VCaP (cell line): Measurements from ENCODE around the gene NCOR2.

Experiments
- H3K27ac ChIP-seq: fragments of 450-650 bp; 2 replicates; pipeline ENCODE4 v1.5.1; 2017
- CTCF ChIP-seq: fragments of 450-650 bp; conservative IDR thresholded peaks from 2 replicates; pipeline ENCODE4 v1.5.1; 2017; ENCODE audit warnings: mild to moderate bottlenecking, moderate library complexity

NCOR2 gene

GRCh38 chr12:124565656-124566160 is 1.7 kb downstream of the NCOR2 start:
- no peak for TF ChIP-seq CTCF
- peak overlapping the region; percentile 98 for H3K27ac ChIP-seq

DNA sequence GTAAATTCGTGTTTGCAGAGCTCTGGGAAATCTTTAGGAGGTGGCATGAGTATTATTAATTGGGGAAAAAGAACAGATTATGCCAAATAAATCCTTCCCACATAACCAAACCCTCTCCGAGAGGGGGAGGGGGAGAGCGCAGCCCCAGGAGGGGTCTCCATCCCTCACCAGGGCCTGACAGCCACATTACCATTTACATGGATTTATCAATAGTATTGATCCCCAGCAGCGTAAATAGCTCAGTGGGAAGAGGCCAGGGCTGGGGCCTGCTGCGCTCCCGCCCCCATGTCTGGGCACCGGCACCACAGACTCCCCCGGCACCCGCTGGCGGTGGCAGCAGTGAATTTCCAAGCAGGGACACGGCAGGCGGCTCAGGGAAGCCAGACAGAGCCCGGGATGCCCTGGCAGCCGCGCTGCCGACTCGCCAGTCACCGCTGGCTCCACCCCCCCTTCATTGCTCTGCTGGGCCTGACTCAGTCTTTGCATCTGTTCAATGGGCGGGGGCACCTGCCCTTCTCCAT is 2.4 kb downstream of the NCOR2 start:
- TF ChIP-seq CTCF: no peak
- H3K27ac ChIP-seq: peak overlapping the region; percentile 98

DNA sequence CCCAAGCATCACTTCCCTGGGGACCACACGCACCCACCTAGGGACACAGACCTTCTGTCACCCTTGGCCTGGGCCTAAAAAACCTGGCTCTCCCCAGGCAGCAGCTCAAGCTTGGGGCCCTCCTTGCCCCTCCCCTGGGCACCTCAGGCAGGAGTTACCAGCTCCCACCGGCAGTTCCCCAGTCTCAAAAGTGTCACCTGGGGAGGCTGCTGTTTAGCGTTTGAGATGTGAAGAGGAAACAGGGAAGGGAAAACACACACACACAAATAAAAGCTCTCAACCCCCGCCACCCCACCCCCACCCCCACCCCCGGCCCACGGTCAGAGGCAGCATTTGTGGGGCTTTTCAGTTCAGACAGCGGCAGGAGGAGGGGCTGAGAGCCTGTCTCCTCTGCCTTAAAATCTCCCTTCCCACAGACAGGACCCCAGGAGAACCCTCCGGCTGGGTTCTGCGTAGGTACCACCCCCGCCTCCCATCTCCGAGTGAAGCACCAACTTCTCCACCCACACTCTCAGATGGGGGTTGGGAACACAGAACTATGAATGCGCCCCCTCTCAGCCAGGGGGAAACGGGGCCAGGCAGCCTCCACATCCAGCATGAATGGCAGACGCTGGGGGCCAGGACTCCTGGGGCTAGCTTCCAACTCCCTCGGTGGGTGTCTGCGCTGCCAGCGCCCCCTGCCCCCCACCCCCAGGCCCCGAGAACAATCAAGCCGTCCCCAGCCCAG is 3.0 kb downstream of the NCOR2 start:
- H3K27ac ChIP-seq: peak overlapping the region; percentile 5; the same call in 1 of the 2 replicates
- no peak for TF ChIP-seq CTCF

- H3K27ac ChIP-seq: peak overlapping the region; percentile 5; the same call in 1 of the 2 replicates
- no peak for TF ChIP-seq CTCF
Measured at GRCh38 chr12:124563809-124564208, 3.6 kb downstream of the NCOR2 start.

DNA sequence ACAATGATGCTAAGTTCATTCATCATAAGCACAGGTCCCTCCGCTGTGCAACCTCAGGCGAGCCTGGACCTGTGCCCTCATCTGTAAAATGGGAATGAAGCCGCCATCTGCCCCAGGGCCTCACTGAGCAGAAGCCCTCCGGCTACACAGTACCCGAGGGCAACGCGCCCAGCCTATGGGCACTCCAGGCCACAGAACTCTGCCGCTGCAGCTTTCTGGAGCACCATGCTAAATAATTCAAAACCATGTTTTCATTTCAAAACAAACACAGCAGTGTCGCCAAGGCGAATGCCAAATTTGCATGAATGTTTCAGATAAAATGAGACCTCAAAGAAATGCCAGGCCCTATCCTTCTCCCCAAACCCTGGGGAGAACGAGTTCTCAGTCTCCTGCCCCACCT is 4.0 kb downstream of the NCOR2 start:
- no peak overlapping the region for H3K27ac ChIP-seq
- TF ChIP-seq CTCF: no peak

- H3K27ac ChIP-seq: no peak overlapping the region
- no peak for TF ChIP-seq CTCF
Measured at GRCh38 chr12:124562796-124563181, 4.6 kb downstream of the NCOR2 start.

- no peak for TF ChIP-seq CTCF
Measured at GRCh38 chr12:124562018-124562795, 5.2 kb downstream of the NCOR2 start.

More at GRCh38 chr12:124562018-124562795, 5.2 kb downstream of the NCOR2 start:
- no peak overlapping the region for H3K27ac ChIP-seq
